Right forelimb (tissue), 1 donor: Measurements from ENCODE around the gene PCDHA6.
"Not testable (repeated sequence)": the region's sequence is repeated elsewhere in the genome, so short reads cannot be mapped to it uniquely, and the experiment has no call there.

ENCODE experiments used
- DNase-seq: peaks from one replicate; pipeline ENCODE4 v3.0.0-alpha.2; 2018

The PCDHA6 gene

DNA sequence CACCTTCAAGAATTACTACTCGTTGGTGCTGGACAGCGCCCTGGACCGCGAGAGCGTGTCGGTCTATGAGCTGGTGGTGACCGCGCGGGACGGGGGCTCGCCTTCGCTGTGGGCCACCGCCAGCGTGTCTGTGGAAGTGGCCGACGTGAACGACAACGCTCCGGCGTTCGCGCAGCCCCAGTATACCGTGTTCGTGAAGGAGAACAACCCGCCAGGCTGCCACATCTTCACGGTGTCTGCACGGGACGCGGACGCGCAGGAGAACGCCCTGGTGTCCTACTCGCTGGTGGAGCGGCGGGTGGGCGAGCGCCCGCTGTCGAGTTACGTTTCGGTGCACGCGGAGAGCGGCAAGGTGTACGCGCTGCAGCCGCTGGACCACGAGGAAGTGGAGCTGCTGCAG lies 4.8 kb upstream of the PCDHA6 start:
- DNase-seq, result not testable (repeated sequence)

- no peak for DNase-seq
Observed at GRCh38 chr5:140823475-140823874, 4.3 kb upstream of the PCDHA6 start.

- no peak for DNase-seq
Observed at GRCh38 chr5:140828362-140828737, 590 bp downstream of the PCDHA6 start.

GRCh38 chr5:140829511-140830501 lies 2.0 kb downstream of the PCDHA6 start:
- DNase-seq, result not testable (repeated sequence)

DNA sequence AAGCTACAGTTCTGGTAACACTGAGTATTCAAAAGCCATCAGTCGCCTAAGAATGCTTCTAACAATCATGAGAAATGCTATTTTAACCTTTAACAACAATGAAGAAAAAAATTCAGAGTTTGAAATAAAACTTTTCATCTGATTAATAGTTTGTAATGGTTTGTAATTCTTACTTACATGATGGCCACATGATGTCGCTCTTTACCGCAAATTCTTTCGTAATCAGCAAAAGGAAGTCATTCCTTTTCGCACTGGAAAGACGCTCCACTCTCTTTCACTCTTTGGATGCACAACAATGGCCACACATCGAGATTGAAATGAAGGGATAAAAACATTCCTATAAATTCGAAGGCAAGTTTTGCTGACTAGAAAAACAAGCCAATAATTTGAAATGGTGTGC lies 6.2 kb downstream of the PCDHA6 start, which contains the start of gene PCDHA7:
Gene PCDHA7 (plus strand): TSS at position 277 of the 400 bp plus-strand sequence. CDS start 115 bp downstream, at position 392.
- DNase-seq, result no peak

GRCh38 chr5:140834439-140835008 lies 6.8 kb downstream of the PCDHA6 start:
- not testable (repeated sequence) for DNase-seq

DNA sequence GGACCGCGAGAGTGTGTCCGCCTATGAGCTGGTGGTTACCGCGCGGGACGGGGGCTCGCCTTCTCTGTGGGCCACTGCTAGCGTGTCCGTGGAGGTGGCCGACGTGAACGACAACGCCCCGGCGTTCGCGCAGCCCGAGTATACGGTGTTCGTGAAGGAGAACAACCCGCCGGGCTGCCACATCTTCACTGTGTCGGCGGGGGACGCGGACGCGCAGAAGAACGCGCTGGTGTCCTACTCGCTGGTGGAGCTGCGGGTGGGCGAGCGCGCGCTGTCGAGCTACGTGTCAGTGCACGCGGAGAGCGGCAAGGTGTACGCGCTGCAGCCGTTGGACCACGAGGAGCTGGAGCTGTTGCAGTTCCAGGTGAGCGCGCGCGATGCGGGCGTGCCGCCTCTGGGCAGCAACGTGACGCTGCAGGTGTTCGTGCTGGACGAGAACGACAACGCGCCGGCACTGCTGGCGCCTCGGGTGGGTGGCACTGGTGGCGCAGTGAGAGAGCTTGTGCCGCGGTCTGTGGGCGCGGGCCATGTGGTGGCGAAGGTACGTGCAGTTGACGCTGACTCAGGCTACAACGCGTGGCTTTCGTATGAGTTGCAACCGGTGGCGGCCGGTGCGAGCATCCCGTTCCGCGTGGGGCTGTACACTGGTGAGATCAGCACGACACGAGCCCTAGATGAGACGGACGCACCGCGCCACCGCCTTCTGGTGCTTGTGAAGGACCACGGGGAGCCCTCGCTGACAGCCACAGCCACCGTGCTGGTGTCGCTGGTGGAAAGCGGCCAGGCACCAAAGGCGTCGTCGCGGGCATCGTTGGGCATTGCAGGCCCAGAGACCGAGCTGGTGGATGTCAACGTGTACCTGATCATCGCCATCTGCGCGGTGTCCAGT lies 8.1 kb downstream of the PCDHA6 start:
- DNase-seq, result no peak

DNA sequence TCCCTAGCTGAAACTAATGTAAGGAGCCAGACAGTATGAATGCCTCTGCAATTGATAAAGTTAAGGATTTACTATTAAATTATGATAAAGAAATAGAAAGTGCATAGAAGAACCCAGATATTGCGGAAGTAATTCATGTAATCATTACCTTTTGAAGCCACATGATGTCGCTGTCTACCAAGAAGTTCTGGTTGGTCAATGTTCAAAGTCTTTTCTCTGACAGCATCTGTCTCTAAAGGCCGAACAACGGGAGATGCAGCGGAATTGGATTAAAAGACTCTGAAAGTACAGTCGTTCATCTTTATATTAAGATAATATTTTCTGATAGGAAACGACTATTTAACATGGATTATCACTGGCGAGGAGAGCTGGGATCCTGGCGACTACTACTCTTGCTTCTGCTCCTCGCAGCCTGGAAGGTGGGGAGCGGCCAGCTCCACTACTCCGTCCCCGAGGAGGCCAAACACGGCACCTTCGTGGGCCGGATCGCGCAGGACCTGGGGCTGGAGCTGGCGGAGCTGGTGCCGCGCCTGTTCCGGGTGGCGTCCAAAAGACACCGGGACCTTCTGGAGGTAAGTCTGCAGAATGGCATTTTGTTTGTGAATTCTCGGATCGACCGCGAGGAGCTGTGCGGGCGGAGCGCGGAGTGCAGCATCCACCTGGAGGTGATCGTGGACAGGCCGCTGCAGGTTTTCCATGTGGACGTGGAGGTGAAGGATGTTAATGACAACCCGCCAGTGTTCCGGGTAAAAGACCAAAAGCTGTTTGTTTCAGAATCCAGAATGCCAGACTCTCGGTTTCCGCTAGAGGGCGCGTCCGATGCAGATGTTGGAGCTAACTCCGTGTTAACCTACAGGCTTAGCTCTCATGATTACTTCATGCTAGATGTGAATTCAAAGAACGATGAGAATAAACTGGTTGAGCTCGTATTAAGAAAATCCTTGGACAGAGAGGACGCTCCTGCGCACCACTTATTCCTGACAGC lies 13.5 kb downstream of the PCDHA6 start, which contains the start of gene PCDHA8:
Gene PCDHA8 (plus strand): TSS at position 210 of the 985 bp plus-strand sequence. CDS start 135 bp downstream, at position 345.
- no peak for DNase-seq

GRCh38 chr5:140842798-140843733 lies 15.3 kb downstream of the PCDHA6 start:
- no peak for DNase-seq

DNA sequence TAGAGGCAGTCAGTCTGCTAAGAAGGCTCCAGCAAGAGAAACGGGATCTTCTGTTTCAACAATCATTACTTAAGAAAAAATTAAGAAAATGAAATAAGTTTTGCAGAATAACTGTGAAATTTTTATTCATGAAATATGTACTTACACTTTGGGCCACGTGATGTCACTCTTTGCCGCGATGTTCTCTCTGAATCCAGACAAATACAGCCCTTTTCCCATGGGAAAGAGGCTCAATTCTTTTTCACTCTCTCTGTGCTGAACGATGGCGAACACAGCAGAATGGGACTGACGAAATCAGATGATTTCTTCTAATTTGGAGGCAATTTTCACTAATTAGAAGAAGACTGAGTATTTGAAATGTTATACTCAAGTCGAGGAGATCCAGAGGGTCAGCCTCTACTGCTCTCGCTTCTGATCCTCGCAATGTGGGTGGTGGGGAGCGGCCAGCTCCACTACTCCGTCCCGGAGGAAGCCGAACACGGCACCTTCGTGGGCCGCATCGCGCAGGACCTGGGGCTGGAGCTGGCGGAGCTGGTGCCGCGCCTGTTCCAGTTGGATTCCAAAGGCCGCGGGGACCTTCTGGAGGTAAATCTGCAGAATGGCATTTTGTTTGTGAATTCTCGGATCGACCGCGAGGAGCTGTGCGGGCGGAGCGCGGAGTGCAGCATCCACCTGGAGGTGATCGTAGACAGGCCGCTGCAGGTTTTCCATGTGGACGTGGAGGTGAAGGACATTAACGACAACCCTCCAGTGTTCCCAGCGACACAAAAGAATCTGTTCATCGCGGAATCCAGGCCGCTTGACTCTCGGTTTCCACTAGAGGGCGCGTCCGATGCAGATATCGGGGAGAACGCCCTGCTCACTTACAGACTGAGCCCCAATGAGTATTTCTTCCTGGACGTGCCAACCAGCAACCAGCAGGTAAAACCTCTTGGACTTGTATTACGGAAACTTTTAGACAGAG lies 20.7 kb downstream of the PCDHA6 start, which contains the start of gene PCDHA9:
Gene PCDHA9 (plus strand): TSS at position 244 of the 964 bp plus-strand sequence. CDS start 114 bp downstream, at position 358.
- not testable (repeated sequence) for DNase-seq

- DNase-seq, result not testable (repeated sequence)
Observed at GRCh38 chr5:140849831-140850634, 22.3 kb downstream of the PCDHA6 start.

- DNase-seq, result no peak
Observed at GRCh38 chr5:140855772-140856674, 28.3 kb downstream of the PCDHA6 start, which contains the start of gene PCDHA10. PCDHA10 (plus strand) TSS chr5:140855897; CDS start chr5:140856049, 152 bp downstream.

- DNase-seq, result no peak
Observed at GRCh38 chr5:140857177-140857986, 29.6 kb downstream of the PCDHA6 start.

DNA sequence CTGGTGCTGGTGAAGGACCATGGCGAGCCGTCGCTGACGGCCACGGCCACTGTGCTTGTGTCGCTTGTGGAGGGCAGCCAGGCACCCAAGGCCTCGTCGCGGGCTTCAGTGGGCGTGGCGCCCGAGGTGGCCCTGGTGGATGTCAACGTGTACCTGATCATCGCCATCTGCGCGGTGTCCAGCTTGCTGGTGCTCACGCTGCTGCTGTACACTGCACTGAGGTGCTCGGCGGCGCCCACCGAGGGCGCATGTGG lies 30.2 kb downstream of the PCDHA6 start:
- DNase-seq, result no peak

DNA sequence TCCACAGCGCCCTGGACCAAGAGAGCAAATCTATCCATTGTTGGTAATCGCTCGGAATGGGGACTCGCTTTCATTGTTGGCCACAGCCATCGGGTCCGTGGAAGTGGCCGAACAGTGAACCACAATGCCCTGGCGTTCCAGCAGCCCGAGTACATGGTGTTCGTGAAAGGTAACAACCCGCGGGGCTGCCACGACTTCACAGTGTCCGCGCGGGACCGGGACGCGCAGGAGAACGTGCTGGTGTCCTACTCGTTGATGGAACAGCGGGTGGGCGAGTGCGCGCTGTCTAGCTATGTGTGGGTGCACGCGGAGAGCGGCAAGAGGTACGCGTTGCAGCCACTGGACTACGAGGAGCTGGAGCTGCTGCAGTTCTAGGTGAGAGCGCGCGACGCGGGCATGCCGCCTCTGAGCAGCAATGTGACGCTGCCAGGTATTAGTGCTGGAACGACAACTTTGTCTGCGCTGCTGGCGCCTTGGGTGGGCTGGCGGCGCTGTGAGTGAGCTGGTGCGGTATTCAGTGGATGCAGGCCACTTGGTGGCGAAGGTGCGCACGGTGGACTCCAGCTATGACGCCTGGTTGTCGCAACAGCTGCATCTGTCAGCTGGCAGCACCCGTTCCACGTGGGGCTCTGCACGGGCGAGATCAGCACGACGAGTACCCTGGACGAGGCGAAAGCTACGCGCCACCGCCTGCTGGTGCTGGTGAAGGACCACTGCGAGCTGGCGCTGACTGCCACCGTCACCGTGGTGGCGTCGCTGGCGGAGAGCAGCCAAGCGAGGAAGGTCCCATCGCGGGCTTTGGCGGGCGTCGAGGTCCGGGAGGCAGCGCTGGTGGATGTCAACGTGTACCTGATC lies 34.9 kb downstream of the PCDHA6 start:
- no peak for DNase-seq
